Measurements from ENCODE around the gene SLC10A1. TPM values are rescaled to one million over a fixed set of nuclear protein-coding genes. Genes with fewer than 3 reads are reported as not detected.

The SLC10A1 gene
- total RNA-seq, 1 experiment from 2014 or later: not detected

- H3K9me3 ChIP-seq (ENCODE audit: control insufficient read depth in 1 of 2, insufficient read depth in 1 of 2, low read depth in 1 of 2, low read length in 2 of 2): no peaks in the 10 kb centered on the region
- RAD21 ChIA-PET (ENCODE audit: low non-redundant PET in 1 of 2, low total read pairs in 2 of 2, uncharacterized antibody in 2 of 2, unreplicated experiment in 2 of 2): no interaction called here
- no peak for ATAC-seq
- H2AFZ ChIP-seq (ENCODE audit: low read depth, low read length, poor library complexity, severe bottlenecking): no peak overlapping the region
- no peak overlapping the region for H3K27ac ChIP-seq (ENCODE audit: low read depth, low read length)
- no peaks in the 10 kb centered on the region for H3K36me3 ChIP-seq (ENCODE audit: control insufficient read depth in 1 of 2, insufficient read depth in 2 of 2, low read length in 2 of 2)
- POLR2A ChIA-PET: no interaction called here
- H3K4me3 ChIP-seq (replicated peaks in 1 of 2; ENCODE audit: low read depth in 1 of 2, low read length in 2 of 2): no peak overlapping the region
- H3K4me1 ChIP-seq (ENCODE audit: control insufficient read depth in 1 of 2, insufficient read depth in 2 of 2, low read length in 2 of 2): no peaks in the 10 kb centered on the region
- no peak overlapping the region for H3K4me2 ChIP-seq (ENCODE audit: low read length)
- no peak for DNase-seq (ENCODE audit: low read depth, low spot score)
- CTCF ChIA-PET: no interaction called here
- TF ChIP-seq ZBTB33 (IDR thresholded peaks at IDR 0.05; ENCODE audit: extremely low read depth, insufficient replicate concordance, low read length): no peak
- no peak for TF ChIP-seq YY1 (IDR thresholded peaks at IDR 0.05; ENCODE audit: extremely low read depth, insufficient replicate concordance, low read depth, low read length)
- no peak for TF ChIP-seq ATF3 (IDR thresholded peaks at IDR 0.05)
- no peak for TF ChIP-seq EZH2phosphoT487 (IDR thresholded peaks at IDR 0.05; ENCODE audit: borderline replicate concordance)
- no peak for TF ChIP-seq EGR1 (IDR thresholded peaks at IDR 0.05; ENCODE audit: low read depth)
- no peak for TF ChIP-seq ELF1 (IDR thresholded peaks at IDR 0.05; ENCODE audit: borderline replicate concordance, low read depth)
- no peak for TF ChIP-seq JUND (IDR thresholded peaks at IDR 0.05)
- TF ChIP-seq ZFX (IDR thresholded peaks at IDR 0.05): no peak
- TF ChIP-seq SRF (IDR thresholded peaks at IDR 0.05; ENCODE audit: low read depth): no peak
- TF ChIP-seq SP1 (IDR thresholded peaks at IDR 0.05; ENCODE audit: low read depth): no peak
- no peak for TF ChIP-seq SIN3A (IDR thresholded peaks at IDR 0.05; ENCODE audit: low read depth)
- no peak for TF ChIP-seq TCF7L2 (IDR thresholded peaks at IDR 0.05; ENCODE audit: borderline replicate concordance, extremely low read depth, insufficient read depth, insufficient read length)
- no peak for TF ChIP-seq FOSL1 (IDR thresholded peaks at IDR 0.05; ENCODE audit: low read depth)
- TF ChIP-seq MAX (IDR thresholded peaks at IDR 0.05): no peak
- TF ChIP-seq RAD21 (IDR thresholded peaks at IDR 0.05; ENCODE audit: low read depth): no peak
- no peak for TF ChIP-seq REST (IDR thresholded peaks at IDR 0.05; ENCODE audit: low read depth)
- H3K9ac ChIP-seq (ENCODE audit: low read length): no peak overlapping the region
- intact Hi-C loops (cut with micrococcal nuclease): no loop called here
- BruUV-seq (replicated peaks): no TSS peak
- no peaks in the 10 kb centered on the region for H3K79me2 ChIP-seq (ENCODE audit: insufficient read depth, low read length)
- no peaks in the 10 kb centered on the region for H3K9me2 ChIP-seq (ENCODE audit: insufficient read depth)
- H4K20me1 ChIP-seq (ENCODE audit: insufficient read depth): no peaks in the 10 kb centered on the region
- no peaks in the 10 kb centered on the region for H3K27me3 ChIP-seq (ENCODE audit: insufficient read depth, low read length)
Observed at GRCh38 chr14:69753860-69754259, 43.2 kb downstream of the SLC10A1 start.

All from HCT116 (cell line).